GM18519 (cell line): ENCODE data around the gene KCTD16.

Experiments used
- ATAC-seq: cut with Tn5 transposase; IDR thresholded peaks from one replicate; pipeline ENCODE4 v1.9.1; 2021; ENCODE audit warnings: mild to moderate bottlenecking, moderate library complexity; ENCODE audit not compliant: unreplicated experiment, low FRiP score

KCTD16 gene

DNA sequence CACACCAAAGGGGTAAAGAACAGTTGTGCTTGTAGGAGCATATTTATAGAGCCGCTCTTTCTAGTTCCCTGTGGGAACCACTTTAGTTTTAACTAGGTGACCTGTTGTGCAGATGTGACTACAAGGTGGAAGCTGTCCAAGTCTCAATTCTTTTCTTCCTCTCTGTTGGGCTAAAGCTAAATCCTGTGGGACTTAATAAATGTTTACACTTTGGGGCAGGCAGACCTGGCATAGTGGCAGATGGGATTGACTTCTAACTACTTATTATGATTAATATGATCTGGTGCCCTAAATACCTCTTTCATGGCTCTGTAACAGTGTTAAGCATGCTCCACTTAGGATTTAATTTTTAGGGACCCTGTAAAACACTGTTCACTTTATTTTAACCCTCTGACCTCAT, 265.3 kb downstream of the KCTD16 start:
- ATAC-seq = no peak

DNA sequence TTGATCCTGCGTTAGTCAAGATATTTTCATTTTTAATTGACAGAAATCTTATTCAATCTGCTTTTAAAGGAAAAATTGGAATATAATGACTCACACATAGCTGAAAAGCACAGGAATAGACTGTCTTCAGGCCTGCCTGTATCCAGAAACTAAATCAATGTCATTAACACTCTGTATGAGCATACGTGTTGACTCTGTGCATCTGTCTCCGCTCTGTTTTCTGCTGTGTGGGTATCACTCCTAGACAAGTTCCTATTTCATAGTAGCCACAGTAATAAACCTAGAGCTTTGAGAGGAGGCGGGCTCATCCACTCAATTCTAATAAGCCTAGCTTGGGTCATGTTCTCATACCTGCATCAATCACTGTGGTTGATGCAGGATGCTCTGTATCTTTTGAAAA, 267.6 kb downstream of the KCTD16 start:
- no peak for ATAC-seq

DNA sequence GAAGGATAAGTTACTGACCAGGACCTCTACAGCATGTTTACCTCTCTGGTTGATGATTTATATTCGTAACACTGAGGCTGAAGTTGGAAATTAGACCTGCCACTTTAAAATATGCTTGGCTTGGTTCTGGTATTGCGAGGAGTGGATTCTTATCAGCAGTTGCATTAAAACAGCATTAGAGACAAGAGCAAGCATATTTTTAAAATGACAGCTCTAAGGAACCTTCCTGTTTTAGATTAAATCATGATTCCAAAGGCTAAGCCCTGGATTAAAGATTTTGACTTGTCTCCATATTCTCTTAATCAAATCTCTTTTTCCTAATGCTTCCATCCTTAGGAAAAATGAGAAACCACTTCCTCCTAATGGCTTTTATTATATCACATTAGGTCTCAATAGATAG, 277.8 kb downstream of the KCTD16 start:
- no peak for ATAC-seq

DNA sequence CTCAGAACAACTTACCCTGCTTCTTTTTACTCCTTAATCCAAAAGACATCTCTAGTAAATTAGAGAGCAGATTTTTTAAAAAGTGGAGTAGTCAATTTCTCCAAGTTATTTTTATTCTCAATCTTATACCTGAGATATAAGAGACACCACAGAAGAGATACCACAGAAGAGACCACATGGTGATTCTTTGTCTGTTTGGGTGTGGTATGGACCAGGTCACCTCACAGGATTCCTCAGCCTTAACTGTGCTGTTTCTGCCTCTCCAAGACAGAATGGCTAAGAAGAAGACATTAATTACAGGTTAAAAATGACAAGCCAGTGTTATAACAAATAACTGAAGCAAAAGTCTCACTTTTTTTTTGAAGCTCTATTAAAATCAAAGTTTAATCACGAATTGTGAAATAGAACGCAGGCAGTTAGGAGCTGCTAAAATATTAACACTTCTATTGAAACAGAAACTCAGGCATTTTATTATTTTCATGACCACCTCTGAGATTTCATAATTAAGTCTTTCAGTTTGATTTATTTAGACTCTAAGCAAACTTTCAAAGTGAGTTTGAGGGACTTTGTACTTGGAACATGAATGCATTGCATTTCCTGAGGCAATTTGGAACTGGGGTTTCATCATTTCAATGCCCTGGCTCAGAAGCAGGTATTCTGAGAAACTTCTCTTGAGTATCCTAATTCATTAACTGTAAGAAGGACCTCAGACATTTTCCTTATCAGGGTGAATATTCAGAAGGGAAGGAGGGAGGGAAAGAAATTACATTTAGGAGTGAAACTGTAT, 280.7 kb downstream of the KCTD16 start:
- ATAC-seq = no peak

DNA sequence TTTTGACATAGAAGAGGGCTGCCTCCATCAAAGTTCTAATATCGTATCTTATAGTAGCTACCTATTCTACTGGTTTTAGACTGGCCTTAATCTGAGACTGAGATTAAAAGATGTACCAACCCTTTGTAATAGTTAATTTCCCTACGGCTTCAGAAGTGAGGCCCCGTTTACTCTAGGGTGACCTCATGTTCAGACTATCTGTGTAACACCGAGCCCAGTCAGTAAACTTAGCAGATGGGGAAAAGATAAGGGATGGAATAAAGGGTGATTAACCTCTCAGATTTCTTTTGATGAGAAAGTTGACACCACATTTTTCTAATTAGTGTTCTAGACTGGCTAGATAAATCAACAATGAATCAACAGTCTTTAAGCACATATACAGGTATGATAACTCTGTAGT, 283.1 kb downstream of the KCTD16 start:
- no peak for ATAC-seq

DNA sequence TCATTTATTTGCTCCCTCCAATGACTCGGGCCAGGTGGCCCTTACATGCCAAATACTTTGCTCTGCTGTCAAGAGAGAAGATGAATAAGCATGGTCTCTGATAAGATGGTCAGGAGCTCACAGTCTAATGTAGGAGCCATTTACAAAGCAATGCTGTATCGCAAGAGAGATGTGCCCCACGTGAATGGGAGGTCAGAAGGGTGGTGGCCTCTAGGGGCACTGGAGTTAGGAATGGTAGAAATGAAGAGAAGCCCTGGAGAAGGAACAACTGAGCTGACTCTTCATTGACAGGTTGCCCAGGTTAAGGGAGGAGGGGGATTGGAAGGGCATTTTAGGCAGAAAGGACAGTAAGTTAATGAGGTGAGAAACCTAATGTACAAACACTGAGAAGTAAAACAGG, 286.5 kb downstream of the KCTD16 start:
- ATAC-seq = no peak

DNA sequence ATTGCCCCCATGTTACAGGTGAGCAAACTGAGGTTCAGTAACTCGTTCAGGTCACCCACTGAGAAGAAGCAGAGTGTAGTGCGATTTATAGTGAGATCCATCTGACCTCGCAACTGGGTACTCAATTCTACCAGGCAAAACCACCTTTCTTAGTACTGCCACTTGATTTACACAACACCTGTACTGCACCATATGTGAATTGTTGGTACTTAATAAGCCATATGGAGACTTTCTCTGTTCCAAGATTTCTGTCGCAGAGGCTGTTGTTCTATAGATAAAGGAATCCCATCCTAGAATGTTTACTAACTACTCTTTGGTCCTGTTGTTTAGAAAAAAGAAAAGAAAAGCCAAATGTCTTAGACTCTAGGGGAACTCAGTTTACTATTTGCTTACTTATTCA, 287.5 kb downstream of the KCTD16 start:
- ATAC-seq = no peak

DNA sequence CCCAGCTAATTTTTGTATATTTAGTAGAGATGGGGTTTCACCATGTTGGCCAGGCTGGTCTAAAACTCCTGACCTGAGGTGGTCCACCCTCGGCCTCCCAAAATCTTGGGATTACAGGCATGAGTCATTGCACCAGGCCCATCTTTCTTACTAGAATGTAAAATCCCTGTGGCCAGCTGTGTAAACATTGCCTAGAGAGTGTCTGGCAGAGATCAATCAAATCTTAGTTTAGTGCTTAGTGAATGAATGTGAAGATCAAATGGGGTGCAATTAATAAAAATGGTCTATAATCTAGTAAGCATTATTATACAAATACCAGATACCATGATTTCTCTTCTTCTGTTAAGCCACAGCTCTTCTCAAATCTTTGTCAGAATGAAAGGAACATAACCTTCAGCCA, 289.9 kb downstream of the KCTD16 start:
- ATAC-seq = no peak

DNA sequence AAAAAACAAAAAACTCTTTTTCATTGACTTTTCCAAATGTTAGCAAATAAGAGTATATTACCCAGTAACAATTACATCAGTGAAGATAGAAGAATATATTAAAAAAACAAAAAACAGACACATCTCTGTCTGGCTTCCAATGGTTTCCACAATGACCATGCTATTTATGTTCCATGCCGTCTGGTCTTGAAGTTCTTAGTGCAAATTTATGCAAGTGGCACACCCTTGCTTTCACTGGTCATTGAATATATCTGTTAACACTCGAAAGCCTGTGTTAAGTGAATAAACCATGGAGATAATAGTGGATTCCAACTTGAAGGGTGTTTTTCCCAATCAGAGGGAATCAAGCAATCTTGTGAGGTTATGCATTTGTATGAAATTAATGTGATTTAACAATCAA, 291.9 kb downstream of the KCTD16 start:
- ATAC-seq = no peak

DNA sequence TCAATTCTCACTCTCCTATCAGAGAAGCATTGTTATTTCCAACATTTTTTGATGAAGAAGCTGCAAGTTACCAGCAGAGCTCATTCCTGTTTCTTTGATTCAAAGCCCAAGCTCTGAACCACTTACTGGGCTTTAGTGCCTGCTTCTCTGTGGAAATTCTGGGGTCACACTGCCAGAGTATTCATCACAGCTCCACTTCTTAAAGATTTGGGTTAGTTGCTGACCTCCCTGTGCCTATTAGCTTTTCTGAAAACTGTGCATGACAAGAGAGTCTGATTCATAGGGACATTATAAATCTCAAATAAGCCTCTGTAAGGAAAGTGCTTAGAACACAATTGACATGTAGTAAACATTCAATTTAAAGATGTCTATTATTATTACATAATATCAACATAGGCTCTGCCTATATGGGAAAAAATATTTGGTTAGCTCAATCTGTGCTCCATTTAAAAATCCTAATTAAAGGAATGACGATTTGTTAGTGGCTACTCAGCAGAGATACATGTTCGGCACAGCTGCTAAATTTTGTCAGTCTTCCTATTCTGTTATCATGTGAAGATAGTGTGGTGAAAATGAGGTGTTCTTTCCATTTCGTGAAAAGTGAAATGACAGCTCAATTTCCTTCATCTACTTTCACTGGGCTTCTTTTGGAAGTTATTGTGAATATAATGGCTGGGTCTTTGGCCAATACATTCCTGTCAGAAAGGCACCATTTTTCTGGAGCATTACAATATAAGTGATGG, 293.0 kb downstream of the KCTD16 start:
- ATAC-seq = no peak

DNA sequence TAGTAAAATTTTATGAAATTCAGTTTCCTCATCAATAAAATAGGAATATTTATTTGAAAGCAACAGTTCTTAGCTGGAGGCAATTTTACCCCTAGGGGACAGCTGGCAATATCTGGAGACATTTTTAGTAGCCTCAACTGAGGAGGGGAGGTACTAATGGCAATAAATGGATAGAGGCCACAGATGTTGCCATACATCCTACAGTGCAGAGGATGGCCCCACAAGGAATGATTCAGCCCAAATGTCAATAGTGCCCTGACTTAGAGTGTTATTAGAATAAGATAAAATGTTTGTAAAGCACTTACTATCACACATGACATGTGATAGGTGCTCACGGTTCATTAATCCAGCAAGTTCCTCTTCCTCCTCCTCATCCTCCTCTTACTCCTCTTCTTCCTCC, 293.6 kb downstream of the KCTD16 start:
- ATAC-seq = no peak

DNA sequence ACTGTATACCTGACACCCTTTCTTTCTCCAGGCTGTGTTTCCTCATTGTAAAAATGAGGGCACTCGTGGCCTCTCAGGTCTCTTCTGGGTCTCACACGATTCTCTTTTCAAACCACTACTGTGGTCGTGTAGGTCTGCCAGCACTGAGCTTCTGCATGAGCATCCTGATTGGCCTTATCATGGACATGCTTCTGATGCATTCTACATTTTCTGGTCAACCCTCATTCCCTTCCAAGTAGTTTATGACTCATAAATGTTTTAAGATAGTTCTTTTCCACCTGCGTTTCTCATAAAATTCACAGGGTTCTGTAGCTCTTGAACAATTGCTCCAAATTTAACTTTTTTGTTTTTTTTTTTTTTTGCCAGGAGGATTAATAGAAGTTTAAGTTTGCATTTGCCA, 294.8 kb downstream of the KCTD16 start:
- ATAC-seq = no peak

DNA sequence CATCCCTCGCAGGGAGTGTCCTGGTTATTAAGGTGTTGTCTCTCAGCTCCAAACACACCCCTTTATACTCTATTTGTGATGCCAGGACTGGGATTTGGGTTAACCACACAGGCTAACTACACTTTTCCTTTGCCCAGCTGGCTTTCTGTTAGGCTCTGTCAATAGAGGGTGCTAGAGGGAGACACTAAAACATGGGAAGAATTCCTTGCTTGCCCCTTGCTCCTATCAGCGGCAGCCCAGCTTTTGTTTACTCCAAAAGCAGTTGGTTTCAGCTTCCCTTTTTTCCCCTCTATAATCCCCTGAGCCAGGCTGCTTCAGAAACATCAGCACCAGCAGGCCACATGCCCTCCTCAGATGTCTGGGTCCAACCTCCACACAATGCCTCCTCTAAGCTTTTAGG, 297.1 kb downstream of the KCTD16 start:
- no peak for ATAC-seq

DNA sequence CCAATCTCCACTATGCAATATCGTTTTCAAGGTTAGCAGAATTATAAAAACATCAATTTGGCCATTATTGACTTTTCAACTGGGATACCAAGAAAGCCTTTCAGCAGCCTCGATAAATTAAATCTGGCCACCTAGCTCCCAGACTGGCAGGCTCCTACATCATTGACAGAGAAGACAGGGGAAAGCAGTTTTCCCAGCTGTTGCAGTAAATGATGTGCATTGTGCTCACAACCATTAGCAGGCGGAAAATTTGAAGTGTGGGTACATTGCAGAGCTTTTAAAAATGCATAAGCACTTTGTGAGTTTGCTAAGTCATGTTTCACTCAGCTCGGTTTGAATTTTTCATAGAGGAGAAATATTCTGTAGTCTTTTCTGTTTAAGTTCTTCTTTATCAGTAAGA, 297.9 kb downstream of the KCTD16 start:
- ATAC-seq = no peak

DNA sequence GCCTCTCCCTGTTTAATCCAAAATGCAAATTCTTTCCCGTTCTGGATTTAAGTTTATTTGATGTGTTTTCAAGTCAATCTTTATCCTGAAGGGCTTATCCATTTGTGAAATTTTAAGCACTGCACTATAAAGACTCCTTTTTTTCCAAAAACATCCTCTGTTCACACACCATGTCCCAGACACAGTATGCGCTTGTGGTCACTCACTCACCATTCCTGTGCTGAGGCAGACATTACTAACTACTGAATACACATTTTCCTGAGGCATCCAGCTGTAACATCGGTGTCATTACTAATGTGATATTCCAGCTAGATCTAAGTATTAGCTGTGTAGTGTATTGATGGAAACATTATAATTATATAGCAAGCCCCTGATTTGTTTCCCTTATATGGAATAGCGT, 298.4 kb downstream of the KCTD16 start:
- ATAC-seq = no peak

DNA sequence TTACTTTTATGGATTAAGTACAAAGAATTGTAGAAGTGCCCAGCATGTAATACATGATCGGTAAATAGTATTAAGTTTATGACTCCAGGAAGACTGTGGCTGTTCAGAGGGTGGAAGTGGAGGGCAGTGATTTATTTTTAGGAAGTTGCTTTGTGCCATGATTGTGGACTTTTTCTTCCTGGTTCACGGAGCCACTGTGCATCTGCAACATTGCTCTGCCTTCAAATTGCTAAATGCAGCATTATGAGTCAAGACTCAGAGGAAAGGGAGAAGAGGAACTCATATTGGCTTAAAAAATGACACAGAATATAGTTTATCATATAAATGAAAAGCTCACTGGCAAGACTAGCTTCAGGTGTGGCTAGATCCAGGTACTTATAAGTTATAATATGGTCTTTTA, 301.5 kb downstream of the KCTD16 start:
- ATAC-seq = no peak

DNA sequence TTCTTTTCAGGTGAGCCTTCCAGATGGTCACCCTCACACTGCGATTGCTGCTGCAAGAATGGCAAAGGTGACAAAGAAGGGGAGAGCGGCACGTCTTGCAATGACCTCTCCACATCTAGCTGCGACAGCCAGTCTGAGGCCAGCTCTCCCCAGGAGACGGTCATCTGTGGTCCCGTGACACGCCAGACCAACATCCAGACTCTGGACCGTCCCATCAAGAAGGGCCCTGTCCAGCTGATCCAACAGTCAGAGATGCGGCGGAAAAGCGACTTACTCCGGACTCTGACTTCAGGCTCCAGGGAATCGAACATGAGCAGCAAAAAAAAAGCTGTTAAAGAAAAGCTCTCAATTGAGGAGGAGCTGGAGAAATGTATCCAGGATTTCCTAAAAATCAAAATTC, 303.0 kb downstream of the KCTD16 start:
- ATAC-seq = no peak

DNA sequence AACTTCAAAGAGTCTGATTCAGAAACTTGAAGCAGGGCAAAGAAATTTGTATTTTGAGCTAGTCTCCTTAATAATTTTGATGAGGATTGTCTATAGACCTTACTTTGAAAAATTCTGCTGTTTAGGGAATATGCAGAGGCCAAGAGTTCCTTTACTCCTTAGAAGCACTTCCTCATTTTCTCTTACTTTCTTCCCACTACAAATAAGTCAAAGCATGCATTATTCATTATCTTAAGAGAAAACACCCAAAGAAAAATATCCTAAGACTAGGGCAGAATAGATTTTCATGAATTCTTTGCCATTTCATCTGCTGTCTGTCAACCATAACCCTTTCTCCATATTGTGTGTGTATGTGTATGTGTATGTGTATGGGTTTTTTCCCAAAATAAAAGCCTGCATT, 307.9 kb downstream of the KCTD16 start:
- no peak for ATAC-seq

DNA sequence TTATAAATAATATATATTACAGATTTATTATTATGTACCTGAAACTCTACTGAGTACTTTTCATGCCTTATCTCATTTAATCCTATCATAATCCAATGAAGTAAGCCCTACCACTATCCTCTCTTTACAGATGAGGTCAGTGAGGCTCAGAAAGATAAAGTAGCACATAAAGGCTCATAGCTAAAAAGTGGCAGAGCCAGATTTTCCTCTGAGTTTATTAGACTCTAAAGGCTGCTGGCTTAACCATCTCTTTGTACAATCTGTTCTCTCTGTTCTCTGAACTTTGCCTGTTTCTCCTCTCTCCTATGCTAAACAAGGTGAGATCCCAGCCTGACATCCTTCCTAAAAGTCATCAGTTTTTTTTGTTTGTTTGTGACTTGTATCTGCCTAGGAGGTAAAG, 311.2 kb downstream of the KCTD16 start:
- ATAC-seq = no peak

DNA sequence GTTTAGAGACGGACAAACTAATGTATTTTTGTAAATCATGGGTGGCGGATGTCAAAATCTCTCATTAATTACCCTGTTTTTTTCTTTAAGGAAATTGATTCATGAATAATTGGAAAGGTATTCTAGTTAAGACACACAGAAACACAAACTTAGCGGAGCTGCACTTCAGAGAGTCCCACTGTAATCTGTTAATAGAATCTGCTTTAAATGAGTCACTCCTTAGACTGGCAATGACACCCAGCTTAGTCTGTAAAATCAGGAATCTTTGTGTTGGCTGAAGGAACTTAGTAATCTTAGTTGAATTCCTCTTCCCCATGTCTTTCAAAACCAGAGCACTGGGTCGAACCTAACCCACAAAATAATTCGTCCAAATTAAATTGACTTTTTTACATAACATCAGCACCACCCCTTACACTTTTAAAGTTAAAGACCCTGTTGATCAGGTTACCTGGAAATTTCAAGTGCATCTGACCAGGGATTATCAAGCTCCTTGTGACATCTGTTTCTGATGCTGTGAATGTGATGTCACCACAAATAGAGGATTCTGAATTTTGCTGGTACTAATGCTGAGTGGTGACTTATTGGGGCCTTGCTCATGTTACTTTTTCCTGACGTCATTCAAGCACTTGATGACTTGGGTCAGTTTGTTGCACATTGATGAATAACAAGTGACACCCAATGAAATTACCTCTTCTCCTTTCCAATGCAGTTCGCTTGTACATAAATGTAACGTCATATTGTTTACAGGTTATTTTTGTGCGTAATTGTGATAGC, 313.6 kb downstream of the KCTD16 start:
- ATAC-seq = no peak

DNA sequence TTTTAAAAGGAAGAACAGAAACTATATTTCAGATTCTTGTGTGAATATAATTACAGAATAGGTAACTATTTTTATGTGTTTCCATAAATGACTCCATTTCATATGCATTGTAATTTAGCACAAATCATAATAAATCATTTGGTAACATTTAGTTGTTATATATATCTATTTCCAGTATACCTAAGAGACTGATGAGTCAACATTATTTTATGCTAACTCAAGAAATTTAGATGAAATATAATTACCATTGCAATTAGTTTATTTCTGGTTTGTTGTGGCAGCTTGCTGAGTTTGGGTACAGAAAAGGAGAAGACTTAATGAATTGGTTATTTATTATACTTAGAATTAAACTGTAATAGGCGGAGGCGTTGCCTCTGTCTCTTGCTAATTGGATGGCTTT, 314.9 kb downstream of the KCTD16 start:
- ATAC-seq = no peak
